Neural cell (in vitro differentiated cells): ENCODE results near the gene FGF9. TPM values are rescaled to one million over a fixed set of nuclear protein-coding genes. Genes with fewer than 3 reads are reported as not detected.

Experiments used
- H2AFZ ChIP-seq: fragments of 200-600, 300-800 bp; sonication (generic), shearing (Covaris generic); 2 replicates; pipeline ENCODE4 v1.6.0; 2014; ENCODE audit warnings: low read depth, mild to moderate bottlenecking, antibody characterized with exemption, low read length, moderate library complexity
- H3F3A ChIP-seq: fragments of 200-600 bp; shearing (Covaris generic); 2 replicates; pipeline ENCODE4 v1.6.1; 2016; ENCODE audit warnings: mild to moderate bottlenecking, moderate library complexity, mixed read lengths, antibody characterized with exemption, low read length; ENCODE audit not compliant: insufficient read depth, poor library complexity, severe bottlenecking
- H3K27ac ChIP-seq: fragments of 200-600, 300-800 bp; sonication (generic), shearing (Covaris generic); 2 replicates; pipeline ENCODE4 v1.5.1; 2014; ENCODE audit warnings: mild to moderate bottlenecking, low read length, moderate library complexity
- H3K27me3 ChIP-seq: fragments of 300-800, 200-600 bp; sonication (generic), shearing (Covaris generic); 2 replicates; pipeline ENCODE4 v1.6.0; 2014; ENCODE audit warnings: mild to moderate bottlenecking, low read depth, low read length, moderate library complexity; ENCODE audit not compliant: insufficient read depth
- H3K36me3 ChIP-seq: fragments of 300-800, 200-600 bp; sonication (generic), shearing (Covaris generic); 2 replicates; pipeline ENCODE4 v1.5.1; 2014; ENCODE audit warnings: mild to moderate bottlenecking, antibody characterized with exemption, low read length, moderate library complexity; ENCODE audit not compliant: insufficient read depth
- H3K4me2 ChIP-seq: fragments of 300-800, 200-600 bp; sonication (generic), shearing (Covaris generic); 2 replicates; pipeline ENCODE4 v1.6.0; 2014; ENCODE audit warnings: mild to moderate bottlenecking, low read length
- H3K4me3 ChIP-seq: fragments of 300-800, 200-600 bp; sonication (generic), shearing (Covaris generic); 2 replicates; pipeline ENCODE4 v1.5.1; 2014; ENCODE audit warnings: mild to moderate bottlenecking, low read length, moderate library complexity
- H3K79me2 ChIP-seq: fragments of 200-600 bp; shearing (Covaris generic); replicated peaks from 2 replicates; pipeline ENCODE4 v1.6.0; 2014; ENCODE audit warnings: mild to moderate bottlenecking, low read length, moderate library complexity; ENCODE audit not compliant: insufficient read depth
- H3K9ac ChIP-seq: fragments of 300-800, 200-600 bp; sonication (generic), shearing (Covaris generic); 2 replicates; pipeline ENCODE4 v1.6.1; 2016; ENCODE audit warnings: mild to moderate bottlenecking, low read length, mixed read lengths
- H3K9me2 ChIP-seq: fragments of 200-600 bp; shearing (Covaris generic); 2 replicates; pipeline ENCODE4 v1.6.1; 2016; ENCODE audit warnings: mild to moderate bottlenecking, low read length, mixed read lengths; ENCODE audit not compliant: insufficient read depth
- H3K9me3 ChIP-seq: fragments of 200-600, 300-800 bp; sonication (generic), shearing (Covaris generic); 2 replicates; pipeline ENCODE4 v1.6.1; 2016; ENCODE audit warnings: mild to moderate bottlenecking, mixed run types, low read length, moderate library complexity, mixed read lengths
- H4K20me1 ChIP-seq: fragments of 200-600 bp; shearing (Covaris generic); 2 replicates; pipeline ENCODE4 v1.6.1; 2016; ENCODE audit warnings: mild to moderate bottlenecking, mixed run types; ENCODE audit not compliant: insufficient read depth
- EP300 ChIP-seq: fragments of 450-650 bp; conservative IDR thresholded peaks from 2 replicates; pipeline ENCODE4 v1.6.1; 2014; ENCODE audit warnings: antibody characterized with exemption, mild to moderate bottlenecking, moderate library complexity; ENCODE audit not compliant: poor library complexity, severe bottlenecking
- EZH2 ChIP-seq: fragments of 200-600, 300-800 bp; shearing (Covaris generic), sonication (generic); IDR thresholded peaks from 2 replicates; pipeline ENCODE4 v1.6.1; 2014; ENCODE audit warnings: antibody characterized with exemption, low read length, borderline replicate concordance, mild to moderate bottlenecking; ENCODE audit not compliant: insufficient read depth, poor library complexity, severe bottlenecking
- MXI1 ChIP-seq: fragments of 450-650 bp; conservative IDR thresholded peaks from 2 replicates; pipeline ENCODE4 v1.6.1; 2014; ENCODE audit warnings: antibody characterized with exemption, mild to moderate bottlenecking; ENCODE audit not compliant: poor library complexity, severe bottlenecking
- POLR2AphosphoS5 ChIP-seq: IDR thresholded peaks from 2 replicates; pipeline ENCODE4 v1.6.1; 2012
- RAD21 ChIP-seq: fragments of 450-650 bp; conservative IDR thresholded peaks from 2 replicates; pipeline ENCODE4 v1.6.1; 2014; ENCODE audit warnings: antibody characterized with exemption, mild to moderate bottlenecking, moderate library complexity
- SMC3 ChIP-seq: fragments of 450-650 bp; conservative IDR thresholded peaks from 2 replicates; pipeline ENCODE4 v1.6.1; 2014; ENCODE audit warnings: antibody characterized with exemption, mild to moderate bottlenecking, moderate library complexity; ENCODE audit not compliant: poor library complexity
- TAF1 ChIP-seq: IDR thresholded peaks from 2 replicates; pipeline ENCODE4 v1.6.1; 2012; ENCODE audit warnings: low read depth
- polyA plus RNA-seq: library from polyadenylated mRNA; depleted of rRNA; stranded (reverse); fragments of >200 nt; gene quantifications from 2 replicates; pipeline ENCODE4 v1.2.3, GENCODE V29; 2014
- TF ChIP-seq, protein P1 (sequence below): IDR thresholded peaks from 2 replicates; pipeline ENCODE4 v1.6.1; 2012; ENCODE audit warnings: borderline replicate concordance
- TF ChIP-seq, protein P2 (sequence below): fragments of 450-650 bp; IDR thresholded peaks from 2 replicates; pipeline ENCODE4 v1.5.1; 2014; ENCODE audit warnings: antibody characterized with exemption, mild to moderate bottlenecking, moderate library complexity; ENCODE audit not compliant: poor library complexity, severe bottlenecking

The FGF9 gene
- polyA plus RNA-seq, 1 donor from 2014 or later = 29.4 TPM

DNA sequence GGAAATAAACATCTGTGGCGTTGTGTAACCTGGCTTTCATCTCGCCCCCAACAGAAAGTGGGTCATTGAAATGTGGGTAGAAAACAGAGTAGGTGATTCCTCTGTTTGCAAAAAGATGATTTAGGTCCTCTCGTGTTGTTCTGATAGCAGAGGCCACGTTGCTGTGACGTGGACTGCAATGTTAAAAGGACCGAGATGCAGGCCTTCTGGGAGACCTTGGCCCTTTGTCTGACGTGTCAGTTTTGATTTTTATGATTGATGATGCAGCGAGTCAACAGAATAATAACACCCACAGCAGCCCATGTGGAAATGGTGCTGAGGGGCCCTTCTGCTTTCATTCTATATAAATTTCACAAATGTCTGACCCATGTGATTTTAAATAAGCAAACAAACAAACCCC is 68.9 kb downstream of the FGF9 start:
- no peaks in the 10 kb centered on the region for H3K36me3 ChIP-seq
- TF ChIP-seq SMC3 (no peak), POLR2AphosphoS5 (no peak), MXI1 (no peak), EZH2 (no peak), RAD21 (no peak), EP300 (no peak), TAF1 (no peak)
- TF ChIP-seq, protein P1, sequence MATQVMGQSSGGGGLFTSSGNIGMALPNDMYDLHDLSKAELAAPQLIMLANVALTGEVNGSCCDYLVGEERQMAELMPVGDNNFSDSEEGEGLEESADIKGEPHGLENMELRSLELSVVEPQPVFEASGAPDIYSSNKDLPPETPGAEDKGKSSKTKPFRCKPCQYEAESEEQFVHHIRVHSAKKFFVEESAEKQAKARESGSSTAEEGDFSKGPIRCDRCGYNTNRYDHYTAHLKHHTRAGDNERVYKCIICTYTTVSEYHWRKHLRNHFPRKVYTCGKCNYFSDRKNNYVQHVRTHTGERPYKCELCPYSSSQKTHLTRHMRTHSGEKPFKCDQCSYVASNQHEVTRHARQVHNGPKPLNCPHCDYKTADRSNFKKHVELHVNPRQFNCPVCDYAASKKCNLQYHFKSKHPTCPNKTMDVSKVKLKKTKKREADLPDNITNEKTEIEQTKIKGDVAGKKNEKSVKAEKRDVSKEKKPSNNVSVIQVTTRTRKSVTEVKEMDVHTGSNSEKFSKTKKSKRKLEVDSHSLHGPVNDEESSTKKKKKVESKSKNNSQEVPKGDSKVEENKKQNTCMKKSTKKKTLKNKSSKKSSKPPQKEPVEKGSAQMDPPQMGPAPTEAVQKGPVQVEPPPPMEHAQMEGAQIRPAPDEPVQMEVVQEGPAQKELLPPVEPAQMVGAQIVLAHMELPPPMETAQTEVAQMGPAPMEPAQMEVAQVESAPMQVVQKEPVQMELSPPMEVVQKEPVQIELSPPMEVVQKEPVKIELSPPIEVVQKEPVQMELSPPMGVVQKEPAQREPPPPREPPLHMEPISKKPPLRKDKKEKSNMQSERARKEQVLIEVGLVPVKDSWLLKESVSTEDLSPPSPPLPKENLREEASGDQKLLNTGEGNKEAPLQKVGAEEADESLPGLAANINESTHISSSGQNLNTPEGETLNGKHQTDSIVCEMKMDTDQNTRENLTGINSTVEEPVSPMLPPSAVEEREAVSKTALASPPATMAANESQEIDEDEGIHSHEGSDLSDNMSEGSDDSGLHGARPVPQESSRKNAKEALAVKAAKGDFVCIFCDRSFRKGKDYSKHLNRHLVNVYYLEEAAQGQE = no peak
- TF ChIP-seq, protein P2, sequence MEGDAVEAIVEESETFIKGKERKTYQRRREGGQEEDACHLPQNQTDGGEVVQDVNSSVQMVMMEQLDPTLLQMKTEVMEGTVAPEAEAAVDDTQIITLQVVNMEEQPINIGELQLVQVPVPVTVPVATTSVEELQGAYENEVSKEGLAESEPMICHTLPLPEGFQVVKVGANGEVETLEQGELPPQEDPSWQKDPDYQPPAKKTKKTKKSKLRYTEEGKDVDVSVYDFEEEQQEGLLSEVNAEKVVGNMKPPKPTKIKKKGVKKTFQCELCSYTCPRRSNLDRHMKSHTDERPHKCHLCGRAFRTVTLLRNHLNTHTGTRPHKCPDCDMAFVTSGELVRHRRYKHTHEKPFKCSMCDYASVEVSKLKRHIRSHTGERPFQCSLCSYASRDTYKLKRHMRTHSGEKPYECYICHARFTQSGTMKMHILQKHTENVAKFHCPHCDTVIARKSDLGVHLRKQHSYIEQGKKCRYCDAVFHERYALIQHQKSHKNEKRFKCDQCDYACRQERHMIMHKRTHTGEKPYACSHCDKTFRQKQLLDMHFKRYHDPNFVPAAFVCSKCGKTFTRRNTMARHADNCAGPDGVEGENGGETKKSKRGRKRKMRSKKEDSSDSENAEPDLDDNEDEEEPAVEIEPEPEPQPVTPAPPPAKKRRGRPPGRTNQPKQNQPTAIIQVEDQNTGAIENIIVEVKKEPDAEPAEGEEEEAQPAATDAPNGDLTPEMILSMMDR = no peak

DNA sequence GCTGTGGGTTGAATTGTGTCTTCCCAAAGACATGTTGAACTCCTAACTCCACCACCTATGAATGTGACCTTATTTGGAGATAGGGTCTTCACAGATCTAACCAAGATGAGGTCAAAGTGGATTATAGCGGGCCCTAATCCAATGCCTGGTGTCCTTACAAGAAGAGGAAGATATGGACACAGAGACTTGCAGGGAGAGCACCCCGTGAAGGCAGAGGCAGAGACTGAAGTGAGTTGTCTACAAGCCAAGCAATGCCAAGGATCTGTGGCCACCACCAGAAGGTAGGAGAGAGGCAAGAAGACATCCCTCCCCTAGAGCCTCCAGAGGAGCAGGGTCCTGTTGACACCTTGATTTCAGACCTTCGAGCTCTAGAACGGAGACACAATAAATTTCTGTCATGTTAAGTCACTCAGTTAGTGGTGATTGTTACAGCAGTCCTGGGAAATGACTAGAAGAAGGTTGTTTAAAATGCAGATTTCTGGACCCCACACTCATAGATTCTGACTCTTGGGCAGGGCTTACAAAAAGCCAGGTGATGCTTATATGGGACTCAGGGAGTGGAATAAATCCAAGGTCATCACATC is 70.6 kb downstream of the FGF9 start:
- no peaks in the 10 kb centered on the region for H4K20me1 ChIP-seq
- TF ChIP-seq TAF1 = no peak
- no peak overlapping the region for H3K4me3 ChIP-seq
- no peak overlapping the region for H2AFZ ChIP-seq
- no peaks in the 10 kb centered on the region for H3F3A ChIP-seq
- H3K79me2 ChIP-seq = no peaks in the 10 kb centered on the region
- no peak overlapping the region for H3K27ac ChIP-seq
- H3K9ac ChIP-seq = no peak overlapping the region
- no peaks in the 10 kb centered on the region for H3K36me3 ChIP-seq
- no peaks in the 10 kb centered on the region for H3K9me3 ChIP-seq
- no peak overlapping the region for H3K4me2 ChIP-seq
- H3K27me3 ChIP-seq = no peaks in the 10 kb centered on the region
- H3K9me2 ChIP-seq = no peaks in the 10 kb centered on the region

More for the DNA sequence above, 68.9 kb downstream of the FGF9 start:
- no peak overlapping the region for H3K9ac ChIP-seq
- no peak overlapping the region for H3K4me2 ChIP-seq
- H2AFZ ChIP-seq = no peak overlapping the region
- H3K79me2 ChIP-seq = no peaks in the 10 kb centered on the region
- no peaks in the 10 kb centered on the region for H3K9me3 ChIP-seq
- H3K9me2 ChIP-seq = no peaks in the 10 kb centered on the region
- no peak overlapping the region for H3K27ac ChIP-seq
- H3K4me3 ChIP-seq = no peak overlapping the region
- H4K20me1 ChIP-seq = no peaks in the 10 kb centered on the region
- no peaks in the 10 kb centered on the region for H3F3A ChIP-seq
- no peaks in the 10 kb centered on the region for H3K27me3 ChIP-seq

DNA sequence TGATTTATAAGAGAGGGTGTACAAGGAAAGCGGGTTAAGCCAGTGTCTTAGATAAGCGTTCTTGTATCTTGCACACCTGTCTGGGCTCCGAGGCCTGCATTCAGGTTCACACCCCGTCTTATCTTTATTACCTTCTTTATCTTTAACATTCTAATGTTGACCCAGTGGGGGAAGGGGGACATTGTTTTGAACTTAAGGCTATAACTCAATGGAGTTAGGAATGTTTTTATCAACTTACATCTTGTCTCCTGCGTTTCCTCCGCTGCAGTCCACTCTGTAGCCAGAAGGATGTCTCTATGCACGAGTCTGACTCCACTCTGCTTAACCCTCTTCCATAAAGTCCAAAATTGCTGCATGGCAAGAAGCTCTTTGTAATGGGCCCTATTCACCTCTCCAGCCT is 71.2 kb downstream of the FGF9 start:
- Histone ChIP-seq H3K9me3 (no peaks in the 10 kb centered on the region), H3K27me3 (no peaks in the 10 kb centered on the region), H3K27ac (no peak overlapping the region), H2AFZ (no peak overlapping the region), H3K4me2 (no peak overlapping the region), H3K36me3 (no peaks in the 10 kb centered on the region), H4K20me1 (no peaks in the 10 kb centered on the region), H3K9me2 (no peaks in the 10 kb centered on the region), H3K9ac (no peak overlapping the region), H3K79me2 (no peaks in the 10 kb centered on the region), H3K4me3 (no peak overlapping the region), H3F3A (no peaks in the 10 kb centered on the region)
- TF ChIP-seq, protein P1 = no peak
- TF ChIP-seq POLR2AphosphoS5 = no peak
- TF ChIP-seq EP300 = no peak
- no peak for TF ChIP-seq TAF1
- no peak for TF ChIP-seq RAD21
- no peak for TF ChIP-seq EZH2
- no peak for TF ChIP-seq MXI1
- TF ChIP-seq, protein P2 = no peak
- no peak for TF ChIP-seq SMC3
